HEK293T (cell line): ENCODE data around the gene SOX6.

ENCODE experiments used
- CTCF ChIA-PET: fragments of 350-600 bp; formaldehyde crosslinking; extraction: SDS; loops from one replicate; lab custom pipeline; 2021; ENCODE audit warnings: antibody characterized with exemption, inconsistent platforms; lab: Yijun Ruan, JAX
- POLR2A ChIA-PET: fragments of 350-600 bp; formaldehyde crosslinking; extraction: SDS; loops from one replicate; lab custom pipeline; 2020; ENCODE audit warnings: antibody characterized with exemption, inconsistent platforms; lab: Yijun Ruan, JAX
- DNase-seq: peaks from one replicate; pipeline ENCODE4 v3.0.0; 2012; ENCODE audit warnings: mixed read lengths; ENCODE audit errors: extremely low spot score
- ARNT ChIP-seq: fragments of 450-650 bp; IDR thresholded peaks from 2 replicates; pipeline ENCODE4 v1.6.1; 2017; ENCODE audit warnings: mild to moderate bottlenecking
- BHLHE40 ChIP-seq: fragments of 450-650 bp; IDR thresholded peaks from 2 replicates; pipeline ENCODE4 v1.6.1; 2016; ENCODE audit warnings: mild to moderate bottlenecking, moderate library complexity, borderline replicate concordance
- CTBP1 ChIP-seq: fragments of 450-650 bp; IDR thresholded peaks from 2 replicates; pipeline ENCODE4 v1.6.1; 2016; ENCODE audit warnings: borderline replicate concordance
- ELF4 ChIP-seq: fragments of 450-650 bp; IDR thresholded peaks from 2 replicates; pipeline ENCODE4 v1.6.1; 2017; ENCODE audit warnings: antibody characterized with exemption
- FOXA1 ChIP-seq: fragments of 450-650 bp; IDR thresholded peaks from 2 replicates; pipeline ENCODE4 v1.6.1; 2016; ENCODE audit warnings: mild to moderate bottlenecking
- FOXK2 ChIP-seq: fragments of 450-650 bp; IDR thresholded peaks from 2 replicates; pipeline ENCODE4 v1.6.1; 2016; ENCODE audit warnings: mild to moderate bottlenecking
- FOXM1 ChIP-seq: fragments of 450-650 bp; IDR thresholded peaks from 2 replicates; pipeline ENCODE4 v1.6.1; 2017; ENCODE audit warnings: mild to moderate bottlenecking, borderline replicate concordance
- HDGF ChIP-seq: fragments of 450-650 bp; IDR thresholded peaks from 2 replicates; pipeline ENCODE4 v1.6.1; 2017; ENCODE audit warnings: antibody characterized with exemption, borderline replicate concordance
- L3MBTL2 ChIP-seq: fragments of 450-650 bp; conservative IDR thresholded peaks from 2 replicates; pipeline ENCODE4 v1.6.1; 2016; ENCODE audit warnings: mild to moderate bottlenecking
- LEF1 ChIP-seq: fragments of 450-650 bp; IDR thresholded peaks from 2 replicates; pipeline ENCODE4 v1.6.1; 2017; ENCODE audit warnings: mild to moderate bottlenecking, borderline replicate concordance
- NFRKB ChIP-seq: fragments of 450-650 bp; IDR thresholded peaks from 2 replicates; pipeline ENCODE4 v1.6.1; 2016; ENCODE audit warnings: mild to moderate bottlenecking, moderate library complexity
- PKNOX1 ChIP-seq: fragments of 450-650 bp; IDR thresholded peaks from 2 replicates; pipeline ENCODE4 v1.6.1; 2016
- SP1 ChIP-seq: fragments of 450-650 bp; IDR thresholded peaks from 2 replicates; pipeline ENCODE4 v1.6.1; 2017
- SUZ12 ChIP-seq: fragments of 450-650 bp; IDR thresholded peaks from 2 replicates; pipeline ENCODE4 v1.6.1; 2016; ENCODE audit warnings: mild to moderate bottlenecking
- TARDBP ChIP-seq: fragments of 450-650 bp; IDR thresholded peaks from 2 replicates; pipeline ENCODE4 v1.6.1; 2016
- ZNF384 ChIP-seq: fragments of 450-650 bp; IDR thresholded peaks from 2 replicates; pipeline ENCODE4 v1.6.1; 2016

Gene SOX6

DNA sequence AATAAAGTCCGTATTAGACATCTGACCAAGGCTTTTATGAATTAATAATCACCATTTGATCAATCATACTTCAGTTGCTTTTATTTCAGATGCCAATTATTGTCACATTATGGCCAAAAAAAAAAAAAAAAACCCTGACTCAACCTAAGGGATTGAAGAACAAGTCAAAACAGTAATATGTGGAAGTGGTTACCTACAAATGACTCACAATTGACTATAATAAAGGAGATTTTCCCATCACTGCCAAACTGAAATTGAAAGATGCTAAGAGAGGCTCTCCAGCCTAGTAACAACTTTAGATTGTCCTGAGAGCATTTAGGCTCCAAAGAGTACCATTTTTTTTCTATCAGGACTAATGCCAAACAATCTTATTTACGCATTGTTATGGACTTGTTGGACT is 35.2 kb downstream of the SOX6 start:
- TF ChIP-seq BHLHE40: no peak
- TF ChIP-seq ARNT: no peak
- TF ChIP-seq SUZ12: no peak
- no peak for TF ChIP-seq HDGF
- no peak for TF ChIP-seq PKNOX1
- no peak for TF ChIP-seq L3MBTL2
- no peak for TF ChIP-seq LEF1
- TF ChIP-seq TARDBP: no peak
- TF ChIP-seq ZNF384: no peak
- TF ChIP-seq NFRKB: no peak
- no peak for TF ChIP-seq FOXK2
- no peak for TF ChIP-seq FOXM1
- TF ChIP-seq SP1: no peak
- TF ChIP-seq CTBP1: no peak
- TF ChIP-seq FOXA1: no peak
- TF ChIP-seq ELF4: no peak
- no peak for DNase-seq
- POLR2A ChIA-PET: no interaction called here
- CTCF ChIA-PET: no interaction called here

DNA sequence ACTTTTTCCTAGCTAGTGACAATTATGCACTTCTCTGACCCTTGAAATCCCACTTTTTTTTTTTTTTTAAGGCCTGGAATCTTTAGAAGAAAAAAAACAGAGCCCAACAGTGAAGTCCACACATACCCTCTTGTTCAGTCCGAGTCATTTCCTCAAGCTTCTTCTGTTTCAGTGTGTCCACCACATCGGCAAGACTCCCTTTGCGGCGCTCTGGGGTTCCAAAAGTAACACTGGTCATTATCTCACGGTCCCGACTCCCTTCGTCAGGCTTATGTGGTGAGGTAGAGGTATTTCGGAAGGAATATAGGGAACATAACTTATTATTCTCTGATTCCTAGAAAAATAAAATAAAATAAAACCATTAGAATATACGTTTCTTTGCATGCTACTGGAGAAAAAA is 38.0 kb downstream of the SOX6 start:
- TF ChIP-seq ARNT (no peak), NFRKB (no peak), LEF1 (no peak), ZNF384 (no peak), PKNOX1 (no peak), SUZ12 (no peak), L3MBTL2 (no peak), FOXK2 (no peak), SP1 (no peak), FOXA1 (no peak), TARDBP (no peak), BHLHE40 (no peak), HDGF (no peak), FOXM1 (no peak), ELF4 (no peak), CTBP1 (no peak)
- no peak for DNase-seq
- CTCF ChIA-PET: no interaction called here
- POLR2A ChIA-PET: no interaction called here

DNA sequence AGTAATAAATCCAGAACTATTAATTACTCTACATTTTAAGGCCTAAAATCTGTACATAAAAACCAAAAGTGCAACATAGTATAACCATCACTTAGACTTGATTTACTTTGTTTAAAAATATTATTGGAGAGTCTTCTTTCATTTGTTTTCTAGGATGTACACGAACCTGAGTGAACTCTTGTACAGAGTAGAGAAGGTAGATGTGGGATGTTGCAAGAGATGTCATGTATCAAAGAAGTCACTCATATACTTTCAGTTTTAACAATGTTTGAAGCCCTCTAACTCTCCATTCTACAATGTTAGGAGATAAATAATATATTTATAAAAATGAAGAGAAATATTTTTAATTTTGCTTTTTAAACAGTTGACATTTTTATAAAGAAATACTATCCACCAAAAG is 38.6 kb downstream of the SOX6 start:
- TF ChIP-seq TARDBP: no peak
- TF ChIP-seq ZNF384: no peak
- no peak for TF ChIP-seq HDGF
- TF ChIP-seq FOXM1: no peak
- no peak for TF ChIP-seq BHLHE40
- no peak for DNase-seq
- POLR2A ChIA-PET: no interaction called here
- CTCF ChIA-PET: no interaction called here

- ChIA-PET POLR2A (no interaction called here), CTCF (no interaction called here)
- TF ChIP-seq PKNOX1 (no peak), FOXM1 (no peak)
- no peak for DNase-seq
Observed at GRCh38 chr11:16313846-16314245, 42.5 kb downstream of the SOX6 start.

GRCh38 chr11:16312233-16312765 is 44.0 kb downstream of the SOX6 start:
- TF ChIP-seq LEF1 (no peak), PKNOX1 (no peak), CTBP1 (no peak), FOXM1 (no peak), L3MBTL2 (no peak), ZNF384 (no peak)
- ChIA-PET CTCF (no interaction called here), POLR2A (no interaction called here)
- no peak for DNase-seq

DNA sequence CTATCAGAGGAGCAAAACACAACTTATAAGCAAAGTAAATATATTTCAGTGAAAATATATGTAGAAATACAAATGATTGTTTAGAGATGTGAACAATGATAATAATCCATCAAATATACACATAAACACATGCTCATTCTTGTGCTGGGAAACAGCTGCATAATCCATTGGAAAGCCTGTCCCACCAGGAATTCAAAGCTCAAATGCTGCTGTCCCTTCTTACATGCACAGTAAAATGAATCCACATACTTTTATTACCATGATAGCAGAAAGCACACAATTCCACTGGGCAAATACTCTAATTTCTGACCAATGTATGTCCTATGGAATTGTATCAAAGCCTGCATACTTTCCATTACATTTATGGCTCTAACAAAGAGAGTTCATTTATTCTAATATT is 44.5 kb downstream of the SOX6 start:
- no peak for DNase-seq
- CTCF ChIA-PET: no interaction called here
- POLR2A ChIA-PET: no interaction called here
- no peak for TF ChIP-seq ELF4
- no peak for TF ChIP-seq FOXA1
- TF ChIP-seq FOXK2: no peak
- no peak for TF ChIP-seq ZNF384
- no peak for TF ChIP-seq CTBP1
- TF ChIP-seq L3MBTL2: no peak
- no peak for TF ChIP-seq SUZ12
- TF ChIP-seq TARDBP: no peak
